Lower leg skin (tissue), 3 donors: ENCODE data around the gene APOA5.

Experiments used
- CTCF ChIP-seq, 3 donors: fragments of 450-650 bp; IDR thresholded peaks; one replicate each; pipeline ENCODE4 v1.5.1; 2016; ENCODE audit warnings: antibody characterized with exemption in 3 of 3, mild to moderate bottlenecking in 3 of 3, moderate library complexity in 2 of 3
- POLR2A ChIP-seq, 2 donors: fragments of 450-650 bp; IDR thresholded peaks; one replicate each; pipeline ENCODE4 v1.6.1; 2016 to 2017; ENCODE audit warnings: antibody characterized with exemption in 2 of 2, mild to moderate bottlenecking in 1 of 2, moderate library complexity in 1 of 2

GRCh38 chr11:116775975-116776374, 15.7 kb downstream of the APOA5 start:
- TF ChIP-seq CTCF (IDR thresholded peaks at IDR 0.05) (no peak), POLR2A (IDR thresholded peaks at IDR 0.05) (no peak)
